Measurements from ENCODE around the gene PCBP4. TPM values are rescaled to one million over a fixed set of nuclear protein-coding genes. Genes with fewer than 3 reads are reported as not detected.
A peak's percentile ranks its signal among the peaks of the same experiment; 100 is the strongest.

The PCBP4 gene
- total RNA-seq, 1 donor from 2014 or later, result 144 TPM

DNA sequence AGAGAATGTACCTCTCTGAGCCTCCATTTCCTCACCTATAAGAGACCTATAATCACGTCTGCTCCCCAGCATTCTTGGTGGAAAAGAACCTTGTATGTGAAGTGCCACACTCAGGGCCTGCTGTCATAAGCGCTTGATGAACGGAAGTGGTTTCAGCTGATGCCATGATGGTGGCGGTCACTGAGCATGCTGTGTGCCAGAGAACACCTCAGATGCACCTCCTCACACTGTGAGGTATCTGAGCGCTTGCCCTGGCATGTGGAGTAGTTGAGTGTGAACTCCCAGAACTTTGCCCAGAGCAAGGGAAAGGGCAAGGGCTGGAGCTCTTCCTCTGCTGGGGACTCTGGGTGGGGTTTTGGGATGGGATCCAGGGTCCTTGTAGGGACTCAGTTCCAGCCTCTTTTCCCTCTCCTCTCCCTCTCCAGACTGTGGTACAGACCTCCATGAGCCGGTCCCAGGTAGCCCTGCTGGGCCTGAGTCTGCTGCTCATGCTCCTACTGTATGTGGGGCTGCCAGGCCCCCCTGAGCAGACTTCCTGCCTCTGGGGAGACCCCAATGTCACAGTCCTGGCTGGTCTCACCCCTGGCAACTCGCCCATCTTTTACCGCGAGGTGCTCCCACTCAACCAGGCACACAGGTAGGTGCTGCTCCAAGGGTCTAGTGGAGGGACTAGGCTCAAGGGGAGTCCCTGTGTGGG lies 10.3 kb upstream of the PCBP4 start:
- no peak for DNase-seq (ENCODE audit: low read depth)
- Histone ChIP-seq H3K4me3 (ENCODE audit: low read depth, low read length) (no peak overlapping the region), H3K36me3 (ENCODE audit: control insufficient read depth, insufficient read depth, low read length) (no peaks in the 10 kb centered on the region), H3K27me3 (ENCODE audit: control insufficient read depth, insufficient read depth, low read length) (no peaks in the 10 kb centered on the region)
- TF ChIP-seq, protein P1, sequence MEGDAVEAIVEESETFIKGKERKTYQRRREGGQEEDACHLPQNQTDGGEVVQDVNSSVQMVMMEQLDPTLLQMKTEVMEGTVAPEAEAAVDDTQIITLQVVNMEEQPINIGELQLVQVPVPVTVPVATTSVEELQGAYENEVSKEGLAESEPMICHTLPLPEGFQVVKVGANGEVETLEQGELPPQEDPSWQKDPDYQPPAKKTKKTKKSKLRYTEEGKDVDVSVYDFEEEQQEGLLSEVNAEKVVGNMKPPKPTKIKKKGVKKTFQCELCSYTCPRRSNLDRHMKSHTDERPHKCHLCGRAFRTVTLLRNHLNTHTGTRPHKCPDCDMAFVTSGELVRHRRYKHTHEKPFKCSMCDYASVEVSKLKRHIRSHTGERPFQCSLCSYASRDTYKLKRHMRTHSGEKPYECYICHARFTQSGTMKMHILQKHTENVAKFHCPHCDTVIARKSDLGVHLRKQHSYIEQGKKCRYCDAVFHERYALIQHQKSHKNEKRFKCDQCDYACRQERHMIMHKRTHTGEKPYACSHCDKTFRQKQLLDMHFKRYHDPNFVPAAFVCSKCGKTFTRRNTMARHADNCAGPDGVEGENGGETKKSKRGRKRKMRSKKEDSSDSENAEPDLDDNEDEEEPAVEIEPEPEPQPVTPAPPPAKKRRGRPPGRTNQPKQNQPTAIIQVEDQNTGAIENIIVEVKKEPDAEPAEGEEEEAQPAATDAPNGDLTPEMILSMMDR (IDR thresholded peaks at IDR 0.05; ENCODE audit: insufficient read depth, low read length, poor library complexity, severe bottlenecking), result no peak

DNA sequence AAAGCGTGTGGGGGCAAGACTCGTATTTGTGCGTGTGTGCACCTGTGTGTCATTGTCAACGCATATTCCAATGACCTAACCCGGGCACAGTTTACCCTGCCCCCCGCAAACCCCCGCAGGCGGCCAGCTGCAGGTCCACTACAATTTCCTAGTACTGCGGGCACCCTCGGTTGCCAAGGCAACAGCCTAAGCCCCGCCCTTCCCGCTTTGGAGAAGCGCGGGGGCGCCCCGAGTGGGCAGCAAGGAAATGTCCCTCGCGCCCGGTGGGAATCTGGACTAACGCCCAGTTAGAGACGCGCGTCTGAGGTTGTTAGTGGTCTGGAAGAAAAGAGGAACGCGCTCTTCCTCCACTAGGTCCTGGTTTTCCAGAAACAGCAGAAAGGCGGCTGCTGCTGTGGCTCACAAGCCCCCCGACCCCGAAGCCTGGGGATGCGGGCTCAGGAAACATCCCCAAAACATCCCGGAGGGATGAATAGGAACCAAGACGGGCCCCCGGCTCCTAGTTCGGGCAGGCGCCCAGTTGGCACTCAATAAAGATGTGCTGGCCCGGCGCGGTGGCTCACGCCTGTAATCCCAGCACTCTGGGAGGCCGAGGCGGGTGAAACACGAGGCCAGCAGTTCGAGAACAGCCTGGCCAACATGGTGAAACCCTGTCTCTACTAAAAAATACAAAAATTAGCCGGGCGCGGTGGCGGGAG lies 8.7 kb upstream of the PCBP4 start:
- Histone ChIP-seq H3K27me3 (ENCODE audit: control insufficient read depth, insufficient read depth, low read length) (no peaks in the 10 kb centered on the region), H3K36me3 (ENCODE audit: control insufficient read depth, insufficient read depth, low read length) (peaks cover 1% of the 10 kb centered on the region), H3K4me3 (ENCODE audit: low read depth, low read length) (peak overlapping the region; percentile 48)
- no peak for DNase-seq (ENCODE audit: low read depth)
- TF ChIP-seq, protein P1 (IDR thresholded peaks at IDR 0.05; ENCODE audit: insufficient read depth, low read length, poor library complexity, severe bottlenecking), result peak; percentile 6

DNA sequence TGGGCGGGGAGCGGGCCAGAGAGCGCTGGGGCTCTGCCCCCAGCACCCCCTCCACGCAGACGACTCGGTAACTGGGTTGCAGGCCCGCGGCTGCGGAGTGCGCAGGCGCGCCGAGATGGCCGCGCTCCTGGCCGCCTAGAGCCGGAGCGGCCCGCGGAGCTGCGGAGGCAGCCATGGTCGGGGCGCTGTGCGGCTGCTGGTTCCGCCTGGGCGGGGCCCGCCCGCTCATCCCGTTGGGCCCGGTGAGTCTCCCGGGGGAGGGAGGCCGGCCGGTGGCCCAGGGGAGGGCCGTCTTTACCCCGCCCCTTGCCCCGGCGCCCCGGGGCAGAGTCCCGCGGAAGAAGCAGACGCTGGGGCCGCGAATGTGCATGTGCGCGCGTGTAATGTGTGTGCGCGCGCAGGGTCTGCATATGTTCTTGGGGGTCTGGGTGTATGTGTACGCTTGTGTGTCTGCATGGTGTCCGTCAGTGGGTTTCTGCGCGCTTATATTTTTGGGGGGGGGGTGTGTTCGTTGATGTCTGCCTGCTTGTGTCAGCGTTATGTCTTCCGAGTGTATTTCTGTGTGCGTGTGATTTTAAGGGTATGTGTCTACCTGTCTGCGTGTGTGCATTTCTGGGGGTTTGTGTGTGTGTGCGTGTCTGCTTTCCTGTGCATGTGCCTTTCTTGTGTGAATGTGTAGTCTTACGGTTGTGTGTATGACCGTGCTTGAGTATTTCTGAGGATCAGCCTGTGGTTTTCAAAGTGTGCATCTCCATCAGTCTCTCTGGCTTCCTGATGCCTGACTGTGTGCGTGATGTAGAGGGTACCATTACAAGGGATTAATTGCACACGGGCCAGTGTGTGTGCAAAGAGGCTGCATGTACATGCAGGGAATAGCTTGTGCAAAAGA lies 8.0 kb upstream of the PCBP4 start, which contains the start of gene ABHD14A:
Gene ABHD14A, plus strand, starts transcription at position 102 of the 889 bp plus-strand sequence. Its CDS starts 72 bp downstream, at position 174.
- peaks cover 1% of the 10 kb centered on the region for H3K36me3 ChIP-seq (ENCODE audit: control insufficient read depth, insufficient read depth, low read length)
- DNase-seq (ENCODE audit: low read depth), result no peak

DNA sequence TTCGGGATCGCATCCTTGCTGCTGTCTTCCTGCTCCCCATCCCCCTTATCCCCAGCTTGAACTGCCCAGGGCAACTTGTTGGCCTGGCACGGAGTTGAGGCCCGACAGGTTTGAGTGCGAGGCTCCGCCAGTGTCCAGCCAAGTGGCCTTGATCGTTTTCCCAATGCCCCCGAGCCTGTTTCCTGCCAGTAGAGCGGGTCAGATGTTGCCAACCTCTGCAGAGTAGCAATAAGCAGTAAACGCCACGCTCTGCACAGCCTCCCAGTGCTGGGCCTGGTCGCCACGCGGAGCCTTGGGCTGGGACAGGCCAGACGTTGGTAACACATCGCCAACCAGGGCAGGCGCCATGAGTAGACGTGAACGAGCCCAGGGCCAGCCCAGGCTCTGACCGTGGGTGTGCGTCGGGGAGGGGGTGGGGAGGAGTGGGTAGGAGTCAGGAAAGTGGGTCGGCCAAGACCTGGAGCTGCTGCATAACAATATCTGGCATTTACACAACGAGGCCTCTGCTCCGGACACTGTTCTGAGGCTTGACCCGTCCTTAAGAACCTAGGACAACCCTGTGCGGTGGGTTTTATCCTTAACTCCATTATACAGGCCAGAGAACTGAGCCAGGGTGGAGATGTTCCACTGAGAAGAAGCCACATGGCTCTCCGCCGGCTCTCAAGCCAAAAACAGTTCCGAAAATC lies 7.2 kb upstream of the PCBP4 start:
- Histone ChIP-seq H3K27me3 (ENCODE audit: control insufficient read depth, insufficient read depth, low read length) (no peaks in the 10 kb centered on the region), H3K36me3 (ENCODE audit: control insufficient read depth, insufficient read depth, low read length) (peaks cover 1% of the 10 kb centered on the region), H3K4me3 (ENCODE audit: low read depth, low read length) (peak overlapping the region; percentile 48)
- TF ChIP-seq, protein P1 (IDR thresholded peaks at IDR 0.05; ENCODE audit: insufficient read depth, low read length, poor library complexity, severe bottlenecking), result no peak
- no peak for DNase-seq (ENCODE audit: low read depth)

More for the DNA sequence above, 8.0 kb upstream of the PCBP4 start, which contains the start of gene ABHD14A:
- H3K27me3 ChIP-seq (ENCODE audit: control insufficient read depth, insufficient read depth, low read length), result no peaks in the 10 kb centered on the region
- peak within 1 kb of the TSS; percentile 76 for H3K4me3 ChIP-seq (ENCODE audit: low read depth, low read length)
- TF ChIP-seq, protein P1 (IDR thresholded peaks at IDR 0.05; ENCODE audit: insufficient read depth, low read length, poor library complexity, severe bottlenecking), result no peak

DNA sequence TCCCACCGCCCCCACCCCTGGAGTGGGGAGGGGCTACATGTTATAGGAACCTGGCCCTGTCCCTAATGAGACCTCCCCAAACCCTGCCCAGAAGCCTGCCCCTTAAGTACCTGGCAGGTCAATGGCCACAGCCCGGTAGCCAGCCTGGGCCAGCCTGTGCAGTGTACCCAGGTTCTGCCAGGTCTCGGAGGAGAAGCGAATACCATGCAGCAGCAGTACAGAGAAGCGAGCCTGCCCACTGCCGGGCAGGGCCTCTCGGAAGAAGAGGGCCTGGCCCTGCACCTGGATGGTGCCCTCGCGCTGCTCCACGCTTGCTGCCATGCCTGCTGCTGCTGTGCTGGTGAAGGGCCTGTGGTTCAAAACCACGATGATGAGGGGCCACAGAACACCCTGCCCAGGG lies 4.1 kb upstream of the PCBP4 start:
- TF ChIP-seq, protein P1 (IDR thresholded peaks at IDR 0.05; ENCODE audit: insufficient read depth, low read length, poor library complexity, severe bottlenecking), result no peak

More for the DNA sequence above, 4.1 kb upstream of the PCBP4 start:
- Histone ChIP-seq H3K27me3 (ENCODE audit: control insufficient read depth, insufficient read depth, low read length) (no peaks in the 10 kb centered on the region), H3K4me3 (ENCODE audit: low read depth, low read length) (no peak overlapping the region), H3K36me3 (ENCODE audit: control insufficient read depth, insufficient read depth, low read length) (peaks cover 1% of the 10 kb centered on the region)
- DNase-seq (ENCODE audit: low read depth), result no peak

All from kidney epithelial cell (primary cell).